ENCODE measurements around the gene ITSN2.

The ITSN2 gene

DNA sequence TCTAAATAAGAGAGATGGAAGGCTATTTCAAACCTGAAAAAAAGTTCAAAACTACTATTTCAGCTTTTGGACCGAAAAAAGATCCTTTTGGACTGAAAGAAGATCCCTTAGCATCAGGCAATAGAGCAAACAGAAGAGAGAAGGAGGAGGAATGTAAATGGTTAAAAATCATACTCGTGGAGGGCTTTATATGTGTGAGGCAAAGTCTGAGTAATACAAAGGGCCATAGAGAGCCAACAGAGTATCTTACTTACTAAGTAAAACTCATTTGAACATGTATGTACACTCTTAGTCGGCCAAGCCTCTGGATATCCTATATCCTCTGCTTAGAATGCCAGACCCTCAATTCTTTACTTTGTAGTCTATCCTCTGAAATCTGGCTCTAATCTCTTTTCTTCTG, 55.7 kb downstream of the ITSN2 start (continued):
- TF ChIP-seq, protein P1, sequence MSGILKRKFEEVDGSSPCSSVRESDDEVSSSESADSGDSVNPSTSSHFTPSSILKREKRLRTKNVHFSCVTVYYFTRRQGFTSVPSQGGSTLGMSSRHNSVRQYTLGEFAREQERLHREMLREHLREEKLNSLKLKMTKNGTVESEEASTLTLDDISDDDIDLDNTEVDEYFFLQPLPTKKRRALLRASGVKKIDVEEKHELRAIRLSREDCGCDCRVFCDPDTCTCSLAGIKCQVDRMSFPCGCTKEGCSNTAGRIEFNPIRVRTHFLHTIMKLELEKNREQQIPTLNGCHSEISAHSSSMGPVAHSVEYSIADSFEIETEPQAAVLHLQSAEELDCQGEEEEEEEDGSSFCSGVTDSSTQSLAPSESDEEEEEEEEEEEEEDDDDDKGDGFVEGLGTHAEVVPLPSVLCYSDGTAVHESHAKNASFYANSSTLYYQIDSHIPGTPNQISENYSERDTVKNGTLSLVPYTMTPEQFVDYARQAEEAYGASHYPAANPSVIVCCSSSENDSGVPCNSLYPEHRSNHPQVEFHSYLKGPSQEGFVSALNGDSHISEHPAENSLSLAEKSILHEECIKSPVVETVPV (CRISPR knock-in tag; IDR thresholded peaks at IDR 0.05), result no peak
- no peak for TF ChIP-seq ZFP30 (CRISPR knock-in tag; IDR thresholded peaks at IDR 0.05)

DNA sequence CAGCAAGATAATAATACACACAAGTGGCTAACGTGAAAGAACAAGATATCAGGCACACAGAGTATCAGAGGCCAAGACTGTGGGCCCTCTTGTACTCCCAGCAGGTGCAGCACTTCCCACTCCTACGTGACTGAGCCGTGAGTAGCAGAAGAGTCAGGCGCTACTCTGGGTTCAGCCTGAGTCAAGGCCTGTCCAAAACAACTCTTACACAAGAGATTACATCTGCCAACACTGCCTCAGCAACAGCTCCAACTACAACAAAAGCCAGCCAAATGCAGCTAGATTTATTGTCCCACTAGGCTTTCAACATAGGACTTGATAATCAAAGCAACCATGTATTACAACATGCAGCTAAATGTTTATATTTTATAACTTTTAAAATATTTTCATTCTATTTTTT, 56.2 kb downstream of the ITSN2 start:
- ATAC-seq, result no peak
- TF ChIP-seq ZFP3 (CRISPR knock-in tag; IDR thresholded peaks at IDR 0.05) (peak; percentile 61; the same call in 1 of the 2 replicates), BACH2 (CRISPR knock-in tag; IDR thresholded peaks at IDR 0.05; ENCODE audit: borderline replicate concordance) (no peak), ZNF8 (CRISPR knock-in tag; IDR thresholded peaks at IDR 0.05) (no peak), CSDC2 (CRISPR knock-in tag; IDR thresholded peaks at IDR 0.05) (no peak), ISL1 (CRISPR knock-in tag; IDR thresholded peaks at IDR 0.05) (peak; percentile 73)
- TF ChIP-seq, protein P1 (CRISPR knock-in tag; IDR thresholded peaks at IDR 0.05), result no peak
- TF ChIP-seq, protein P2, sequence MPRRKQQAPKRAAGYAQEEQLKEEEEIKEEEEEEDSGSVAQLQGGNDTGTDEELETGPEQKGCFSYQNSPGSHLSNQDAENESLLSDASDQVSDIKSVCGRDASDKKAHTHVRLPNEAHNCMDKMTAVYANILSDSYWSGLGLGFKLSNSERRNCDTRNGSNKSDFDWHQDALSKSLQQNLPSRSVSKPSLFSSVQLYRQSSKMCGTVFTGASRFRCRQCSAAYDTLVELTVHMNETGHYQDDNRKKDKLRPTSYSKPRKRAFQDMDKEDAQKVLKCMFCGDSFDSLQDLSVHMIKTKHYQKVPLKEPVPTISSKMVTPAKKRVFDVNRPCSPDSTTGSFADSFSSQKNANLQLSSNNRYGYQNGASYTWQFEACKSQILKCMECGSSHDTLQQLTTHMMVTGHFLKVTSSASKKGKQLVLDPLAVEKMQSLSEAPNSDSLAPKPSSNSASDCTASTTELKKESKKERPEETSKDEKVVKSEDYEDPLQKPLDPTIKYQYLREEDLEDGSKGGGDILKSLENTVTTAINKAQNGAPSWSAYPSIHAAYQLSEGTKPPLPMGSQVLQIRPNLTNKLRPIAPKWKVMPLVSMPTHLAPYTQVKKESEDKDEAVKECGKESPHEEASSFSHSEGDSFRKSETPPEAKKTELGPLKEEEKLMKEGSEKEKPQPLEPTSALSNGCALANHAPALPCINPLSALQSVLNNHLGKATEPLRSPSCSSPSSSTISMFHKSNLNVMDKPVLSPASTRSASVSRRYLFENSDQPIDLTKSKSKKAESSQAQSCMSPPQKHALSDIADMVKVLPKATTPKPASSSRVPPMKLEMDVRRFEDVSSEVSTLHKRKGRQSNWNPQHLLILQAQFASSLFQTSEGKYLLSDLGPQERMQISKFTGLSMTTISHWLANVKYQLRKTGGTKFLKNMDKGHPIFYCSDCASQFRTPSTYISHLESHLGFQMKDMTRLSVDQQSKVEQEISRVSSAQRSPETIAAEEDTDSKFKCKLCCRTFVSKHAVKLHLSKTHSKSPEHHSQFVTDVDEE (CRISPR knock-in tag; IDR thresholded peaks at IDR 0.05), result 0 out of 2 replicates have a peak, but pooled peaks have one; percentile 32

DNA sequence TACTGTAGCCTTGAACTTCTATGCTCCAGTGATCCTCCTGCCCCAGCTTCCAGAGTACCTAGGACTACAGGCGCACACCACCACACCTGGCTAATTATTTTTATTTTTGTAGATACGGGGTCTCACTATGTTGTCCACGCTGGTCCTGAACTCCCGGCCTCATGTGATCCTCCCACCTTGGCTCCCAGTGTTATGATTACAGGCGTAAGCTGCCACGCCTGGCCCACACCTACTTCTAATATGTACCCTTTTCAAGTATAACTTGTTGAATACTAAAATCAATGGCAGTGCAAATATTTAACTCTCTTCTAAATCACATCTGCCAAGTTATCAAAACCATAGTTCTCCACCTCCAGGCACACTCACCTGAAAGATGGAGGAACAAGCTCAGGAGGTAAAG, 58.7 kb downstream of the ITSN2 start:
- ATAC-seq, result no peak
- TF ChIP-seq CSDC2 (CRISPR knock-in tag; IDR thresholded peaks at IDR 0.05) (no peak), GLIS3 (CRISPR knock-in tag; IDR thresholded peaks at IDR 0.05) (no peak), ZNF8 (CRISPR knock-in tag; IDR thresholded peaks at IDR 0.05) (no peak), TOX (CRISPR knock-in tag; IDR thresholded peaks at IDR 0.05; ENCODE audit: borderline replicate concordance) (no peak), ZFP3 (CRISPR knock-in tag; IDR thresholded peaks at IDR 0.05) (no peak), RARB (CRISPR knock-in tag; IDR thresholded peaks at IDR 0.05) (no peak), SNAI2 (CRISPR knock-in tag; IDR thresholded peaks at IDR 0.05) (no peak), ESRRG (CRISPR knock-in tag; IDR thresholded peaks at IDR 0.05) (no peak)
- TF ChIP-seq, protein P3, sequence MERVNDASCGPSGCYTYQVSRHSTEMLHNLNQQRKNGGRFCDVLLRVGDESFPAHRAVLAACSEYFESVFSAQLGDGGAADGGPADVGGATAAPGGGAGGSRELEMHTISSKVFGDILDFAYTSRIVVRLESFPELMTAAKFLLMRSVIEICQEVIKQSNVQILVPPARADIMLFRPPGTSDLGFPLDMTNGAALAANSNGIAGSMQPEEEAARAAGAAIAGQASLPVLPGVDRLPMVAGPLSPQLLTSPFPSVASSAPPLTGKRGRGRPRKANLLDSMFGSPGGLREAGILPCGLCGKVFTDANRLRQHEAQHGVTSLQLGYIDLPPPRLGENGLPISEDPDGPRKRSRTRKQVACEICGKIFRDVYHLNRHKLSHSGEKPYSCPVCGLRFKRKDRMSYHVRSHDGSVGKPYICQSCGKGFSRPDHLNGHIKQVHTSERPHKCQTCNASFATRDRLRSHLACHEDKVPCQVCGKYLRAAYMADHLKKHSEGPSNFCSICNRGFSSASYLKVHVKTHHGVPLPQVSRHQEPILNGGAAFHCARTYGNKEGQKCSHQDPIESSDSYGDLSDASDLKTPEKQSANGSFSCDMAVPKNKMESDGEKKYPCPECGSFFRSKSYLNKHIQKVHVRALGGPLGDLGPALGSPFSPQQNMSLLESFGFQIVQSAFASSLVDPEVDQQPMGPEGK (CRISPR knock-in tag; IDR thresholded peaks at IDR 0.05; ENCODE audit: borderline replicate concordance), result no peak

DNA sequence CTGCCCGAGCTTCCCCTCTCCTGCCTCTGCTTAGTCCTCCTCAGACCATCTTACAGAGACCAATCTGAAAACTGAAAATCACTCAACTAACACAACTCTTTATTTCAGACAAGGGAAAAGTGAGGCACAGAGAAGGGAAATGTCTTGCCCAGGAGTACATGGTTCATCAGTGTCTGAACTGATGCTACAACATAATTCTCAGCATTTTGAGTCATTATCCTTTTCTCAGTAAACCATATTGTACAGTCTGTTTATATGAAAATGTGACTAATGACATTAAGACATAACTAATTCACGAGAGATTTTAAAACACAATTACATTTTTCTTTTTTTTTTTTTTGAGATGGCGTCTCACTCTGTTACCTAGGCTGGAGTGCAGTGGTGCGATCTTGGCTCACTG, 62.7 kb downstream of the ITSN2 start:
- TF ChIP-seq, protein P2 (CRISPR knock-in tag; IDR thresholded peaks at IDR 0.05), result no peak
- TF ChIP-seq ZNF8 (CRISPR knock-in tag; IDR thresholded peaks at IDR 0.05) (no peak), ZFP3 (CRISPR knock-in tag; IDR thresholded peaks at IDR 0.05) (no peak)
- ATAC-seq, result no peak

DNA sequence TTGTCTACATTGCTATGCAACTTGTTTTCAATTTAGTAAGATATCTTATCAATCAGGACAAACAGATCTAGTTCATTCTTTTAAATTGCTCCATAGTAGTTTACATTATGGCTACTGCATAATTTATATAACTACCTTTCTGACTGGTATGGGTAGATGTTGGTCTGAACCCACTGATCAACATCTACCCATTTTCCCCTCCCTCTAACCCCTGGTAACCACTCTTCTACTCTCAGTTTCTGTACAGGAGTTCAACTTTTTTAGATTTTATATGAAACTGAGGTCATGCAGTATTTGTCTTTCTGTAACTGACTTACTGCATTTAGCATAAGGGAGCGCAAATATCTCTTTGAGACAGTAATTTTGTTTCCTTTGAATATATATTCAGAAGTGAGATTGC, 73.2 kb downstream of the ITSN2 start:
- ATAC-seq, result no peak
- TF ChIP-seq, protein P2 (CRISPR knock-in tag; IDR thresholded peaks at IDR 0.05), result no peak
- no peak for TF ChIP-seq TOX (CRISPR knock-in tag; IDR thresholded peaks at IDR 0.05; ENCODE audit: borderline replicate concordance)
- no peak for TF ChIP-seq ESRRG (CRISPR knock-in tag; IDR thresholded peaks at IDR 0.05)
- TF ChIP-seq, protein P1 (CRISPR knock-in tag; IDR thresholded peaks at IDR 0.05), result no peak
- TF ChIP-seq ZFP3 (CRISPR knock-in tag; IDR thresholded peaks at IDR 0.05), result no peak
- no peak for TF ChIP-seq TCF4 (CRISPR knock-in tag; IDR thresholded peaks at IDR 0.05; ENCODE audit: borderline replicate concordance)
- TF ChIP-seq GLIS3 (CRISPR knock-in tag; IDR thresholded peaks at IDR 0.05), result no peak
- TF ChIP-seq CSDC2 (CRISPR knock-in tag; IDR thresholded peaks at IDR 0.05), result no peak
- TF ChIP-seq PPARA (CRISPR knock-in tag; IDR thresholded peaks at IDR 0.05; ENCODE audit: borderline replicate concordance), result no peak
- no peak for TF ChIP-seq SNAI2 (CRISPR knock-in tag; IDR thresholded peaks at IDR 0.05)
- TF ChIP-seq ISL1 (CRISPR knock-in tag; IDR thresholded peaks at IDR 0.05), result no peak
- no peak for TF ChIP-seq OSR1 (CRISPR knock-in tag; IDR thresholded peaks at IDR 0.05)
